SH-SY5Y (cell line): ENCODE measurements around the gene ST3GAL3.

Experiments
- GATA2 ChIP-seq: IDR thresholded peaks from 2 replicates; pipeline ENCODE4 v1.6.1; 2011; ENCODE audit warnings: mild to moderate bottlenecking, low read depth, low read length
- GATA3 ChIP-seq: IDR thresholded peaks from 2 replicates; pipeline ENCODE4 v1.6.1; 2011; ENCODE audit warnings: low read depth, mild to moderate bottlenecking, low read length, moderate library complexity

- TF ChIP-seq GATA2 (0 out of 2 replicates have a peak, but pooled peaks have one; percentile 10), GATA3 (no peak)
These were observed 230.0 kb downstream of the ST3GAL3 start for GRCh38 chr1:43937179-43937865.
